ENCODE results near the gene MAST4. TPM values are rescaled to one million over a fixed set of nuclear protein-coding genes. Genes with fewer than 3 reads are reported as not detected.

MAST4 gene
- total RNA-seq, 2 donors from 2014 or later, result 50.4 to 60.6 TPM

DNA sequence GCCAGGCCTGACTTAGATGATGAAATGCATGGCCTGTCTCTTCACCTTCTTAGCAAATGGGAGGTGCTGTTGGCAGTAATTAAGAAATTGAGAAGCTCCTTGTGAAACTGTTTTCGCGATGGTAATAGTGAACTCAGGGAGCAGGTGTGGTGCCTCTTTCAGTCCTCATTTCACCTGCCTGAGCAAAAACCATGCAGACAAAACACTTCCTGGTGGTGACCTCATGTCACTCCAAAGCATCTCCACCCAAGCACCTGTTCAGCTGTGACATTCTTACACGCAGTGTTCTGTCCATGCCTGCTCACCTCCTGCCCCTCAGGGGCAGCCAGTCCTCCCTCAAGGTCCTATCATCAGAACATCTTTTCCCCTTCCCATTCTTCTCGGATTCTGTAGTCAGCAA, 453.9 kb downstream of the MAST4 start:
- H3K27me3 ChIP-seq, result no peaks in the 10 kb centered on the region
- TF ChIP-seq, protein P1, sequence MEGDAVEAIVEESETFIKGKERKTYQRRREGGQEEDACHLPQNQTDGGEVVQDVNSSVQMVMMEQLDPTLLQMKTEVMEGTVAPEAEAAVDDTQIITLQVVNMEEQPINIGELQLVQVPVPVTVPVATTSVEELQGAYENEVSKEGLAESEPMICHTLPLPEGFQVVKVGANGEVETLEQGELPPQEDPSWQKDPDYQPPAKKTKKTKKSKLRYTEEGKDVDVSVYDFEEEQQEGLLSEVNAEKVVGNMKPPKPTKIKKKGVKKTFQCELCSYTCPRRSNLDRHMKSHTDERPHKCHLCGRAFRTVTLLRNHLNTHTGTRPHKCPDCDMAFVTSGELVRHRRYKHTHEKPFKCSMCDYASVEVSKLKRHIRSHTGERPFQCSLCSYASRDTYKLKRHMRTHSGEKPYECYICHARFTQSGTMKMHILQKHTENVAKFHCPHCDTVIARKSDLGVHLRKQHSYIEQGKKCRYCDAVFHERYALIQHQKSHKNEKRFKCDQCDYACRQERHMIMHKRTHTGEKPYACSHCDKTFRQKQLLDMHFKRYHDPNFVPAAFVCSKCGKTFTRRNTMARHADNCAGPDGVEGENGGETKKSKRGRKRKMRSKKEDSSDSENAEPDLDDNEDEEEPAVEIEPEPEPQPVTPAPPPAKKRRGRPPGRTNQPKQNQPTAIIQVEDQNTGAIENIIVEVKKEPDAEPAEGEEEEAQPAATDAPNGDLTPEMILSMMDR (IDR thresholded peaks at IDR 0.05), result no peak
- H3K4me1 ChIP-seq, result peaks cover 0 to 46% of the 10 kb centered on the region in 2 donors
- no peak overlapping the region for H3K4me3 ChIP-seq
- H3K27ac ChIP-seq, result peak overlapping the region; percentile 28 to 56
- H3K36me3 ChIP-seq, result no peaks in the 10 kb centered on the region
- DNase-seq (ENCODE audit: low spot score), result no peak
- H3K9me3 ChIP-seq, result no peaks in the 10 kb centered on the region

DNA sequence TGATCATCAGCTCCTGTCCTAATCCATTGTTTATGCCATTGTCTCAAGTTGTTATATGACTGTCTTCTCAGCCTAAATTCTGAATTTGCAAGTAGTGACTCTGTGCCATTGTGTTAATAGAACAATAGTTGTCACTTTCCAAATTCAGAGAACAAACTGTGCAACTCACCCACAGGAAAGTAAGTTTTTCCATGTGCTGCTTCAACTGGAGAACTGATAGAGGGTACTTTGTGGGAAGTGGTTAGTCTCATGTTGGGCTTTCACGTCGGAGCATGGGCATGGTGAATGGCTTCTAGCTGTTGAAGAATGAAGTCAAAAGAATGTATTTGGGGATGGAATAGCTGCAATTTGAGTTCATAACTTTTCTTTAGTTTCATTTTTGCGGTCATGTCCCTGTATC, 454.4 kb downstream of the MAST4 start:
- Histone ChIP-seq H3K4me3 (no peak overlapping the region), H3K9me3 (no peaks in the 10 kb centered on the region), H3K27ac (peak overlapping the region; percentile 28 to 38), H3K4me1 (peaks cover 0 to 46% of the 10 kb centered on the region in 2 donors), H3K36me3 (no peaks in the 10 kb centered on the region), H3K27me3 (no peaks in the 10 kb centered on the region)
- no peak for DNase-seq (ENCODE audit: low spot score)
- TF ChIP-seq, protein P1 (IDR thresholded peaks at IDR 0.05), result no peak

DNA sequence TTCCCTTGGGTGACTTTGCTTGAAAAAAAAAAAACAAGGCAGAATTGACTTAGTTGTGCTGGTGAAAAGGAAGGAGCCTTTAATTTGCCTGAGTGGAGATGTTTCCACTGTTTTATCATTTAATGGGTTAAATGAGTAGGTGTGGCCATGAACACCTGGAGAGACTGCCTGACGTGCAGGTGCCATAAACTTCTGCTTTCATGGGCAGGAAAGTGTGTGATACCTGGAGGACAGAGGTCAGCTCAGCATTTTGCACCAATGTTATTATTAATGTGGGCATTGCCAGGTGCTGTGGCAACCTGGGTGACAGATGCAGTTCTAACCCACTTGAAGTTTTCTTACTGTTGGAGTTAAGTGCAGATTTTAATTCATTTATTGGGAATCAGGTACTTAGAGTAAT, 455.0 kb downstream of the MAST4 start:
- no peak overlapping the region for H3K4me3 ChIP-seq
- H3K27ac ChIP-seq, result peak overlapping the region; percentile 4 to 38
- no peaks in the 10 kb centered on the region for H3K36me3 ChIP-seq
- TF ChIP-seq, protein P1 (IDR thresholded peaks at IDR 0.05), result no peak
- H3K27me3 ChIP-seq, result no peaks in the 10 kb centered on the region
- no peaks in the 10 kb centered on the region for H3K9me3 ChIP-seq
- DNase-seq (ENCODE audit: low spot score), result no peak
- peaks cover 0 to 40% of the 10 kb centered on the region in 2 donors for H3K4me1 ChIP-seq

DNA sequence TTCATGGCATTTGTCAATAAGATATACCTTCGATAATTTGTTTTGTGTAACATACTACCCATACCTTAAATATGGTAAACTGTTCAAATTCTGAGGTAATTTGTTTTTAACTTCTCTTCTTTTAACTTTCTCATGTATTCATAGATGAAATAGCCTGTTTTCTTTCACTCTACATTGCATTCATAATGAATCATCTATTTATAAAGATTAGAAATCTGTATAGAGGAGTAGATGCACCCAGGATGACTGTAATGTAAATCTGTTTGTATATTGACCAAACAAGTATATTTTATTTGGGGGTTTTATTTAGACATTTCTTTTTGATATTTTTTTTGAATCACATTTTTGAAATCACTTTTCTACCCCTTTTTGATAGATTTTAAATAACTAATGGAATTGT, 455.8 kb downstream of the MAST4 start:
- no peaks in the 10 kb centered on the region for H3K27me3 ChIP-seq
- H3K4me3 ChIP-seq, result no peak overlapping the region
- H3K9me3 ChIP-seq, result no peaks in the 10 kb centered on the region
- TF ChIP-seq, protein P1 (IDR thresholded peaks at IDR 0.05), result no peak
- DNase-seq (ENCODE audit: low spot score), result no peak
- no peak overlapping the region for H3K27ac ChIP-seq
- peaks cover 0 to 33% of the 10 kb centered on the region in 2 donors for H3K4me1 ChIP-seq
- peaks cover 5% of the 10 kb centered on the region for H3K36me3 ChIP-seq

DNA sequence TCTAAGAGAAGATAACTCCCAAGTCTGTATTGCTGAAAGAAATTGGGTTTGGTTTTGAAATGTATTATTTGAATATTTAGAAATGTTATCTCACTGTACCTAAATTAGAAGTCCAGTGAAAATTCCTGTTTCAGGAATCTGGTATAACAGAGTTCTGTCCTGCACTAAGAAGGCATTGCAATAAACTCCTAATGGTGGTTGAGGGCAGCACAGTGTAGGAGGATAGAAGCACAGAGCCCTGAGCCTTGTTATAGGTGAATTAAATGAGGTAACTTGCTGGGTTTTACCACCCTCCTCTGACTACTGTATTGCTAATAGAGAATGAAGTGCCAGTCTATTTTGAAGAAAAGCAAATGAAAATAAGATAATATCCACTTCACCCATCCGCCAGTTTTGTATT, 457.0 kb downstream of the MAST4 start:
- DNase-seq (ENCODE audit: low spot score), result no peak
- Histone ChIP-seq H3K36me3 (peaks cover 8% of the 10 kb centered on the region), H3K9me3 (no peaks in the 10 kb centered on the region), H3K27ac (no peak overlapping the region), H3K4me1 (peaks cover 0 to 27% of the 10 kb centered on the region in 2 donors), H3K27me3 (no peaks in the 10 kb centered on the region), H3K4me3 (no peak overlapping the region)
- TF ChIP-seq, protein P1 (IDR thresholded peaks at IDR 0.05), result no peak
